HG02763 (cell line): ENCODE data around the gene RADIL.

Experiments used
- ATAC-seq: cut with Tn5 transposase; IDR thresholded peaks from one replicate; pipeline ENCODE4 v1.9.1; 2021; ENCODE audit warnings: mild to moderate bottlenecking, moderate library complexity; ENCODE audit not compliant: unreplicated experiment

Gene RADIL

GRCh38 chr7:4832711-4833110, 50.8 kb downstream of the RADIL start:
- no peak for ATAC-seq

DNA sequence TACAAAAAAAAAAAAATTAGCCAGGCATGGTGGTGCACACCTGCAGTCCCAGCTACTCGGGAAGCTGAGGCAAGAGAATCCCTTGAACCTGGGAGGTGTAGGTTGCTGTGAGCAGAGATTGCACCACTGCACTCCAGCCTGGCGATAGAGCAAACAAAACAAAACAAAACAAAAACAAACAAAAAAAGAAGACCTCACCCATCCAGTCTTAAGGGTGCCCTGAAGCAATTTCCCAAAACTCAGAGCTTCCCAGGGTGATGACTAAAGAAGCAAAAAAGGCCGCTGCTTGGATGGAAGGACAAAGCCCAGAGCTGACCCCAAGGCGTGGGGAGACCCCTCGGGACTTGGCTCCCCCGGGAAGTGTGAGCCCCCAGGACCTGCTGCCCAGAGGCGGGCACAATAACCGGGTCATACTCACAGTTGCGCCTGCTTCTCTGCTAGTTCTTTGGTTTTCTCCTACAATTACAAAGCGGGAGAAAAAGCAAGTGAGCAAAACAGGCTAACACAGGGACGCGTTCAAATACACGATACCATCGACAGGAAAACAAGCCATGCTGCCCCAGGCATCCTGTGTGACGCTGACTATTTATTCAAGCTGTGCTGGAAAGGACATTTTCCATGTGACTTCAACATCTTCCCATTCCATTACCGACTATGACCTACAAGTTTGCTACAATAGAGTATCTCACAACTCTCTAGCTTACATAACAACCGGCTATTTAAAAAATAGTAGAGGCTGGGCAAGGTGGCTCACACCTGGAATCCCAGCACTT, 51.6 kb downstream of the RADIL start:
- no peak for ATAC-seq

GRCh38 chr7:4830176-4830575, 53.3 kb downstream of the RADIL start:
- no peak for ATAC-seq

- ATAC-seq: no peak
These were observed 54.7 kb downstream of the RADIL start for GRCh38 chr7:4828720-4829383.

DNA sequence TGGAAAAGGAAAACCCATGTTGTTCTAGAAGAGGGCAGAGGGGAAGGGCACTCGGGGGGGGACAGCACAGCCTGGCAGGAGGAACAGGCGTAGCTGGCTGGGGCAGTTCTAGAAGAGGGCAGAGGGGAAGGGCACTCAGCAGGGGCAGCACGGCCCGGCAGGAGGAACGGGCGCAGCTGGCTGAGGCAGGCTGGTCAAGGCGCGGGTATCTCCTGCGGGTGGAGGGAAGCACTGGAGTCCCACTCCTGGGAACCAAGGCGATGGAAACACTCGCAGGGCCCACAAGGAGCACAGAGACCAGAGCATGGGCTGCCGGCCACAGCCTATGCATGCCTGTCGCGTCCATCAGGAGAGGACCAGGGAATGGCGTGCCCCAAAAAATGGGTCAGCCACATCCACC, 58.4 kb downstream of the RADIL start:
- no peak for ATAC-seq

DNA sequence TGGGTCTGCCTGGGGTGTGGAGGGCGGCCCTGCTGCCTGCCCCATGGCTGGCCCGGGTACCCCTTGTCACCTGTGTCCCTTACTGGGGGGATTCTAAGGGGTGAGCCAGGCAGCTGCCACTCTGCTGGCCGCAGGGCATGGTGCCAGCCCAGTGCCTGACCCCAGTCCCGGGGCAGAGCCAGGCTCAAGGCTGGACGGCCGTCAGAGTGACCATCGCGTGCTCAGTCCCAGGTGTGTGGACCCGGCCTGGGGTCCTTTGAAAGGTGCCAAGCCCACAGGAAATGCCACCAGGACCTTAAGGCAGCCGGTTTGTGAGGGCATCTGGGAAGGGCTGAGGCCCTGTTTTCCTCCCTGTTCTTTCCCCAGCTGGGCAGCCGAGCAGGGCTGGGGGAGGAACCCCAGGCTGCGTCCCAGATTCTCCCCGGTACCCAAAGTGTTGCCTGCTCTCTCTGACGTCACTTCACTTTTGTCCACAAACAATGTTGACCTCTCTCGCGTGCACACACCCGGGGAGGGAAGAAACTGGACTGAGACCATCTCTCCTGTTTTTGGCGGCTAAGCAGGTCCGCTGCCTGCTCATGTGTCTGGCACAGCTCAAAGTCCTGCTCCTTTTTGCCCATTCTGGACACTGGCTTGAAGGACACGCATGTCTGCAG, 59.3 kb downstream of the RADIL start:
- ATAC-seq: no peak

GRCh38 chr7:4823441-4824119, 59.9 kb downstream of the RADIL start:
- ATAC-seq: no peak

- no peak for ATAC-seq
These were observed 60.8 kb downstream of the RADIL start for GRCh38 chr7:4822677-4823076.

GRCh38 chr7:4820967-4821471, 62.5 kb downstream of the RADIL start:
- no peak for ATAC-seq

DNA sequence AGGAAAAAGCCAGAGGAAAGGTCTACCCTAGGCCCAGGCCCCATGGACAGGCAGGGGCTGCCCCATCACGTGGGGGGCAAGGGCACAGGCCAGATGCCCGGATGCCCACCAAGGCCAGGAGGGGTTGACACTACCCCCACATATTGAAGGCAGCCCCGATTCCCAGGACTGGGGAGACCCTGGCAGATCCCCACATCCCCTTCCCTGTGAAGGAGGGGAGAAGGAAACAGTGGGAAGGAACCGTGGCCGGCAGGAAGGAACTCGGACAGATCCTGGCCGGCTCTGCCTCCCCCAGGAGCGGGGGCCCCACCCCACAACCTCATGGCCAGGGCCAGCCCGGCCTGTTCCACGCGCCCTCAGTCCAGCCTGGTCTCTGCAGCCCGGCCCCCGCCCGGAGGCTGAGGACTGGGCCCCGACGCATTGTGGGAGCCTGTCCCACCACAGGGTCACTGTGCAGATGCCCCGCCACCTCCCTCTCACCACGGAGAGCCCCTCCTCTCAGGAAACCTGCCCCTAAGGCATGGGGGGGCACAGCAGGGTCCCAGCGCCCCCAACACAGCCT, 63.0 kb downstream of the RADIL start:
- no peak for ATAC-seq

DNA sequence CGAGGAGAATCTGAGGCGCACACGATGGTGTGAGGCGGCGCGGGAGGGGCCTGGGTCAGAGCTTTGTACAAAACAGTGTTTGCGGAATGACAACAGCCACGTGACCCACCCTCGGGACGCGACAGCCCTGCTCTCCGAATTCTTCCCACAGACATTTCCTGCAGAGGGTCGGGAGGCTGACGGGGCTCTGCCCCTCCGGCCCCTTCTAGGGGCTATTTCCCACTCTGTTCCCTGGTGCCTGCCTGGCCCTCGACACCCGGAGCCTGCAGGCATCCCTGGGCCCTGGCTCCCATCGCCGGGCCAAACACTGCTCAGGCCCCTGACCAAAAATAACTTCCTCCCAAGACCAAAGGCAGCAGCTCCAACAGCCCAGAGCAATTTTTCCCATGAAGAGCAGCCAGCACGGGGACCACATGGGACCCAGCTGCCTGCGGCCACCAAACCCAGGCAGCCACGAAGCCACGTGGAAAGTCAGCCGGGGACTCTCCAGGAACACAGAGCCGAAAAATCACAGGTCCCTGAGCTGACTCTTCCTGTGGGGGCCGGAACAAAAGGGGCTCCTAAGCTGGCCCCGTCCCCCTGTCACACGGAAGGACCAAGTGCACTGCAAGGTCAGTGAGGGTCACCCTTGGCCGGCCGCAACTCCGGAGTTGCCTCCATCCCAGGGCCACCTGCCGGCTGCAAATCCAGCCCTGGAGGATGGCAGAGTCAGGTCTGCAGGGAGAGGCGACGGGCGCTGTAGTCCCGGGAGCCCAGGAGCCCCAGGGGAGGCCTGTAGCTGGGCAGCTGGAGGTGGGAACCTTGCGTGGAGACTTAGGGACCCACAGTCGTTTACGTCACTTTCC, 63.7 kb downstream of the RADIL start:
- no peak for ATAC-seq

DNA sequence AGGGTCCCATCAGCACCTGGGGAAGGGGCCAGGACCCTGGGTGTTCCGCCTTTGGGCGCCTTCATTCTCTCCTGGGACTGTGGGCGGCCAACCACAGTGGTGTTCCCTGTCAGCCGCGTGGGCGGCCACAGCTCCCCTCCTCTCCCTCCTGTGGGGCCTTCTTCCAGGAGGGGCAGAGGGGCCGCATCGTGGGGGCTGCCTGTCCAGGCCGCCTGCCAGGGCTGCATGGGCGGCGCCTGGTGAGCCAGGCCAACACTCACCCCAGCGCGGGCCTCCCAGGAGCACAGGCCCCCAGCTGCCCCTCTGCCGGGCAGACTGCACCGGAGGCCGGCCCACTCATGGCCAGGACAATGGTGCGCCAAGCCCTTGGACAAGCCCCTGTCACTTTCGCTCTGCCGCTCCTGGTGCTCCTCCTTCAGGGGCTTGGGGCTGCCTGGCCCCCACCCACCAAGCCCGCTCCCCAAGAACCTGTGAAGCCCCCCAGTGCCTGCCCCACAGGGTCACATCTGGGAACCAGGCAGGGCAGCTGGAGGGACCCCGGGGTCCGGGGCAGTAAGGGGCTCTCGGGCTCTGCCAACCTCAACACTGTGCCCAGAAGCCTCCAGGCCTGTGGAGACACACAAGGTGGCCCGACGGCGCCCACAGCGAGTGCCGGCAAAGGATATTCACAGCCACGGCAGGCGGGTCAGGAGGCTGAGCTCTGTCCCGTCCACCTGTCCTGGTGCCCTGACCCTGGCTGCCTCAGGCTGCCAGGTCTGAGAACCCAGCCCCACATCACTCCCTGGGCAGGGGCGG, 65.3 kb downstream of the RADIL start:
- no peak for ATAC-seq

GRCh38 chr7:4817178-4817901, 66.2 kb downstream of the RADIL start:
- ATAC-seq: no peak

GRCh38 chr7:4816419-4817080, 67.0 kb downstream of the RADIL start:
- ATAC-seq: no peak

GRCh38 chr7:4815609-4816418, 67.7 kb downstream of the RADIL start:
- no peak for ATAC-seq

GRCh38 chr7:4815121-4815520, 68.4 kb downstream of the RADIL start:
- ATAC-seq: no peak

GRCh38 chr7:4814433-4814832, 69.1 kb downstream of the RADIL start:
- ATAC-seq: no peak
